Activated CD4-positive, alpha-beta memory T cell treated with anti-CD3 and anti-CD28 coated beads for 36 hours (primary cell): ENCODE measurements around the gene CD4. TPM values are rescaled to one million over a fixed set of nuclear protein-coding genes. Genes with fewer than 3 reads are reported as not detected.
"Not testable (repeated sequence)": the region's sequence is repeated elsewhere in the genome, so short reads cannot be mapped to it uniquely, and the experiment has no call there.

Experiments
- CTCF ChIA-PET: fragments of 350-600 bp; sonication (Branson Sonifier 250); formaldehyde crosslinking; loops from one replicate; lab custom pipeline; 2021; ENCODE audit warnings: antibody characterized with exemption, inconsistent platforms; lab: Charles Lee
- POLR2A ChIA-PET: fragments of 350-600 bp; sonication (Branson Sonifier 250); formaldehyde crosslinking; loops from one replicate; lab custom pipeline; 2021; ENCODE audit warnings: antibody characterized with exemption; lab: Charles Lee
- DNase-seq: peaks from one replicate; pipeline ENCODE4 v3.0.0-alpha.2; 2020
- H3K27ac Mint-ChIP-seq: one replicate; pipeline ENCODE4 v1.8.0; 2021; ENCODE audit warnings: mixed read lengths
- H3K27me3 Mint-ChIP-seq: one replicate; pipeline ENCODE4 v1.8.0; 2021; ENCODE audit warnings: mixed read lengths
- H3K36me3 Mint-ChIP-seq: one replicate; pipeline ENCODE4 v1.8.0; 2021; ENCODE audit warnings: mixed read lengths
- H3K4me1 Mint-ChIP-seq: one replicate; pipeline ENCODE4 v1.8.0; 2021; ENCODE audit warnings: low read depth, mixed read lengths
- H3K4me3 Mint-ChIP-seq: one replicate; pipeline ENCODE4 v1.8.0; 2021; ENCODE audit warnings: mild to moderate bottlenecking, mixed read lengths
- H3K9me3 Mint-ChIP-seq: one replicate; pipeline ENCODE4 v1.8.0; 2021; ENCODE audit warnings: mixed read lengths
- intact Hi-C: fragments of 100-400 bp; cut with micrococcal nuclease; formaldehyde crosslinking; loops from one replicate; pipeline ENCODE4 v1.15.1; 2023
- total RNA-seq, 2 experiments: library from RNA; stranded (reverse); gene quantifications; one replicate each; pipeline ENCODE4 v1.2.3, GENCODE V29; 2021

CD4 gene
- total RNA-seq, 2 experiments from 2014 or later: 290 to 300 TPM

- peak overlapping the region; percentile 98 for H3K4me3 Mint-ChIP-seq
- H3K27me3 Mint-ChIP-seq: no peaks in the 10 kb centered on the region
- intact Hi-C loops: loop anchor here (1.0 kb wide), 3 partner anchors 16 to 32 kb away; partner anchors contain the start of gene USP5
- POLR2A ChIA-PET: interaction anchor here (0.9 to 4.8 kb wide), 11 partner anchors 15 to 334 kb away, joined by 3 to 94 read pairs (median 4); partner anchors contain the start of genes C12orf57, CD4, CDCA3 and GAPDH
- peak overlapping the region; percentile 97 for H3K27ac Mint-ChIP-seq
- H3K9me3 Mint-ChIP-seq: no peaks in the 10 kb centered on the region
- peaks cover 55% of the 10 kb centered on the region for H3K4me1 Mint-ChIP-seq
- H3K36me3 Mint-ChIP-seq: peaks cover 62% of the 10 kb centered on the region
- CTCF ChIA-PET: interaction anchor here (0.7 to 3.8 kb wide), 10 partner anchors 12 to 115 kb away, joined by 3 to 49 read pairs (median 8); partner anchors contain the start of genes CDCA3, LRRC23, MLF2 and USP5
- peak; percentile 41 for DNase-seq
Measured at GRCh38 chr12:6868211-6869048, 79.1 kb downstream of the CD4 start.

DNA sequence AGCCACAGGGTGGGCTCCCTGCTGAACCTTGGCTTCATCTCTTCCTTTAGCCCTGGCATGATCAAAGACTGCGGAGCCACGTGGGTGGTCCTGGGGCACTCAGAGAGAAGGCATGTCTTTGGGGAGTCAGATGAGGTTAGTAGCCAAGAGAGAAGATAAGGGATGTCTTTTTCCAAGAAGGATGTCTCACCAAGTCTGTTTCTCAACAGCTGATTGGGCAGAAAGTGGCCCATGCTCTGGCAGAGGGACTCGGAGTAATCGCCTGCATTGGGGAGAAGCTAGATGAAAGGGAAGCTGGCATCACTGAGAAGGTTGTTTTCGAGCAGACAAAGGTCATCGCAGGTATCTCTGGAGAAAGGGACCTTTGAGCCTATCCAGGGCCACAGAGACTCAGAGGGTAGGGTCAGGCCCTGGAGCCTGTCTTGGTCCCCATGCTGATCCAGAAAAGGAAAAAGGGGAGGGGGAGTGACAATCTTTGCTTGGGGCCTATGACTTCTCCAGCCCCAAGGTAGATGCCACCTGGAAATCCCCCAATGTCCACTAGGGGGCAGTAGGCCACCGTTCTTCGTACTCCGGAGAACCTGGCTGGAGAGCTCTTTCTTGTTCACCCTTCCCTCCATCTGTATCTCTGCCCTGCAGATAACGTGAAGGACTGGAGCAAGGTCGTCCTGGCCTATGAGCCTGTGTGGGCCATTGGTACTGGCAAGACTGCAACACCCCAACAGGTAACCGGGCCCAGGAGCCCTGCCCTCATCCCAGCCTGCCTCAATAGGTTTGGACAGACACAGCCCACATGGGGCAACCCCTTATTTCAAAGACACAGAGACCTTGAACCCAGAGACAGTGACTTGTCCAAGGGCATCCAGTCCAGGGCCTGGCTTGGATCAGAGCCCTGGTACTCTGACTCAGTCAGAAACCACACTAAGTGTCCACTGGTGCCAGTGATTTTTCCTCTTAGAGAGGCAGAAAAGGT lies 80.0 kb downstream of the CD4 start:
- Mint-ChIP-seq H3K4me3 (peak overlapping the region; percentile 98), H3K36me3 (peaks cover 61% of the 10 kb centered on the region), H3K27ac (peak overlapping the region; percentile 97), H3K9me3 (no peaks in the 10 kb centered on the region), H3K27me3 (no peaks in the 10 kb centered on the region), H3K4me1 (peaks cover 59% of the 10 kb centered on the region)
- peak; percentile 90 for DNase-seq
- intact Hi-C loops: loop anchor here (1.0 to 5.0 kb wide), 5 partner anchors 17 to 238 kb away; partner anchors contain the start of genes C1R, C1RL and USP5
- POLR2A ChIA-PET: interaction anchor here (0.9 to 4.8 kb wide), 9 partner anchors 16 to 261 kb away, joined by 3 to 94 read pairs (median 4); partner anchors contain the start of genes C12orf57, CD4, CDCA3 and RNU7-1
- CTCF ChIA-PET: interaction anchor here (0.6 to 3.8 kb wide), 26 partner anchors 11 to 244 kb away, joined by 3 to 49 read pairs (median 4); partner anchors contain the start of genes C12orf57, C1RL, CDCA3 and COPS7A

DNA sequence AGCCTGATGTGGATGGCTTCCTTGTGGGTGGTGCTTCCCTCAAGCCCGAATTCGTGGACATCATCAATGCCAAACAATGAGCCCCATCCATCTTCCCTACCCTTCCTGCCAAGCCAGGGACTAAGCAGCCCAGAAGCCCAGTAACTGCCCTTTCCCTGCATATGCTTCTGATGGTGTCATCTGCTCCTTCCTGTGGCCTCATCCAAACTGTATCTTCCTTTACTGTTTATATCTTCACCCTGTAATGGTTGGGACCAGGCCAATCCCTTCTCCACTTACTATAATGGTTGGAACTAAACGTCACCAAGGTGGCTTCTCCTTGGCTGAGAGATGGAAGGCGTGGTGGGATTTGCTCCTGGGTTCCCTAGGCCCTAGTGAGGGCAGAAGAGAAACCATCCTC lies 81.0 kb downstream of the CD4 start:
- not testable (repeated sequence) for H3K27me3 Mint-ChIP-seq, DNase-seq, H3K9me3 Mint-ChIP-seq, H3K4me3 Mint-ChIP-seq
- intact Hi-C loops: loop anchor here (5.0 kb wide), 2 partner anchors 222 to 237 kb away; partner anchors contain the start of genes C1R and C1RL
- H3K4me1 Mint-ChIP-seq: peaks cover 61% of the 10 kb centered on the region
- ChIA-PET POLR2A (interaction anchor here (1.3 to 5.7 kb wide), 3 partner anchors 17 to 94 kb away, joined by 4 to 59 read pairs (median 18); partner anchors contain the start of genes C12orf57, CDCA3, RNU7-1 and USP5), CTCF (interaction anchor here (0.9 to 2.5 kb wide), 7 partner anchors 12 to 147 kb away, joined by 3 to 27 read pairs (median 4); partner anchors contain the start of genes COPS7A, MLF2 and P3H3)
- H3K36me3 Mint-ChIP-seq: peaks cover 54% of the 10 kb centered on the region
- H3K27ac Mint-ChIP-seq: peak overlapping the region; percentile 44

Other genes starting within 250 kb of the CD4 start
- gene IFFO1, start 233.5 kb upstream of the CD4 start, total RNA-seq: 10 to 100 TPM; 10.9 to 12.4 TPM
- gene NOP2, start 221.2 kb upstream of the CD4 start, total RNA-seq: 10 to 100 TPM; 74.9 to 82.2 TPM
- 100 to 1,000 TPM; 302 to 305 TPM for gene CHD4, start 182.1 kb upstream of the CD4 start, total RNA-seq
- gene LPAR5, start 153.6 kb upstream of the CD4 start, total RNA-seq: 1 to 10 TPM; 4.7 to 4.8 TPM
- gene ACRBP, start 142.1 kb upstream of the CD4 start, total RNA-seq: 1 to 10 TPM in 1 of 2 experiments, under 1 TPM in 1; 0.63 to 1.2 TPM
- gene ING4, start 126.4 kb upstream of the CD4 start, total RNA-seq: 10 to 100 TPM; 13.8 to 15.2 TPM
- gene ZNF384, start 100.2 kb upstream of the CD4 start, total RNA-seq: 10 to 100 TPM; 55.3 to 56.3 TPM
- under 1 TPM; 0.17 to 0.44 TPM for gene PIANP, start 88.7 kb upstream of the CD4 start, total RNA-seq
- 10 to 100 TPM; 37.6 to 39.4 TPM for gene COPS7A, start 65.5 kb upstream of the CD4 start, total RNA-seq
- 100 to 1,000 TPM; 140 to 141 TPM for gene MLF2, start 36.4 kb upstream of the CD4 start, total RNA-seq
- gene PTMS, start 23.2 kb upstream of the CD4 start, total RNA-seq: 100 to 1,000 TPM; 104 to 109 TPM
- 100 to 1,000 TPM; 169 to 172 TPM for gene LAG3, start 17.0 kb upstream of the CD4 start, total RNA-seq
- under 1 TPM in 1 of 2 experiments, not detected in 1; 0.31 TPM for gene GPR162, start 32.3 kb downstream of the CD4 start, total RNA-seq
- gene P3H3, start 38.9 kb downstream of the CD4 start, total RNA-seq: 1 to 10 TPM; 2.5 to 2.7 TPM
- under 1 TPM; 0.22 to 0.78 TPM for gene GNB3, start 51.4 kb downstream of the CD4 start, total RNA-seq
- 10 to 100 TPM; 80.3 to 87.8 TPM for gene CDCA3, start 61.8 kb downstream of the CD4 start, total RNA-seq
- 100 to 1,000 TPM; 125 to 130 TPM for gene USP5, start 62.6 kb downstream of the CD4 start, total RNA-seq
- gene TPI1, start 78.0 kb downstream of the CD4 start, total RNA-seq: 1,000 to 10,000 TPM; 1,432 to 1,495 TPM
- 1 to 10 TPM; 3.8 to 4.7 TPM for gene SPSB2, start 83.8 kb downstream of the CD4 start, total RNA-seq
- 1 to 10 TPM; 6.8 to 7.8 TPM for gene LRRC23, start 115.3 kb downstream of the CD4 start, total RNA-seq
- 100 to 1,000 TPM; 185 to 193 TPM for gene ENO2, start 125.1 kb downstream of the CD4 start, total RNA-seq
- gene ATN1, start 138.4 kb downstream of the CD4 start, total RNA-seq: 10 to 100 TPM; 34.8 to 37.8 TPM
- not detected for gene RNU7-1, start 154.3 kb downstream of the CD4 start, total RNA-seq
- 100 to 1,000 TPM; 257 to 272 TPM for gene C12orf57, start 154.5 kb downstream of the CD4 start, total RNA-seq
- 100 to 1,000 TPM; 321 to 324 TPM for gene PTPN6, start 161.8 kb downstream of the CD4 start, total RNA-seq
- 100 to 1,000 TPM; 334 to 346 TPM for gene PHB2, start 181.1 kb downstream of the CD4 start, total RNA-seq
- gene EMG1, start 181.4 kb downstream of the CD4 start, total RNA-seq: 10 to 100 TPM; 76.5 to 81.5 TPM
- gene LPCAT3, start 228.9 kb downstream of the CD4 start, total RNA-seq: 10 to 100 TPM; 18.3 to 20.5 TPM